ENCODE results near the gene TMC7.
"Not testable (repeated sequence)": the region's sequence is repeated elsewhere in the genome, so short reads cannot be mapped to it uniquely, and the experiment has no call there.

TMC7 gene

GRCh38 chr16:18979936-18980335, 3.8 kb upstream of the TMC7 start:
- no peak for DNase-seq (ENCODE audit: low read depth in 3 of 3)

DNA sequence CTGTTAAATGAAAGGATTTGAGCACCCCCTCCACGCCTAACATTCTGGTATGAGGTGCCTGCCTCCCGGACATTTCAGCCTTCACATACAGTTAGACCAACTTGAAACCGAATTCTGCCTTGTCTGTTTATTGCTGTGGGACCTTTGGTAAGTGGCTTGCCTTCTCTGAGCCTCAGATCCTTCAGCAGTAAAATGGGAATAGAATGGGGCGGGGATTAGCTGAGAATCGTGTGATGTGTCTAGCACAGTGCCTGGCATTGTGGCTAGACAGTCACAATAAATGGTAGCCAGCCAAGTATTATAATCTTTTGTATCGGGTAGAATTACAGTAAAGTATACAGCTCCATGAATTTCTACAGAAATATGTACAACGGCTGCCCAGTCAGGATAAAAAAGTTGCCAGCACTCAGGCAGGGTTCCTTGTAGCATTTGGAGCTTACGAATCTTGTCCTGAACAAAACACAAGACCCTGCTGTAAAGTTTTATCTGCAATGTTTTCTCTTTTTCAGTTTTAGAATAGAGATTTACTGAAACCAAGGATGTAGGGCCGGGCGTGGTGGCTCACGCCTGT, 786 bp downstream of the TMC7 start:
- no peak for DNase-seq (ENCODE audit: low read depth in 3 of 3)

DNA sequence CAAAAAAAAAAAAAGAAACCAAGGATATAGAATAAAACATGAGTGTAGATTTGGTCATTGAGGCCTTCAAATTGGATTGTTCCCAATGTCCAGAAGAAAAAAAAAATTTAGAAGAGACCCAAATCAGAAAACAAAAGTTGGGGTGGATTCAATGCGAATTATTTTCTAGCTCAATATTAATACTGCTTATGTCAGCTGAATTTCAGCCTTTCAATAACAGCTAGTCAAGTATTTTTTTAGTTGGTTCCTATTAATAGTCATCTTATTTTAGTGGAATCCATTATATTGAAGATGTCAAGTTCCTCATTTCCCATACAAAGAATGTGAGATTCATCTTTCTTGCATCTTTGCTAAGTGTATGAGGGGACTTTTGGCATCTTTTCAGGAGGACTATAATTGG, 1.5 kb downstream of the TMC7 start:
- DNase-seq (ENCODE audit: low read depth in 3 of 3) = not testable (repeated sequence)

DNA sequence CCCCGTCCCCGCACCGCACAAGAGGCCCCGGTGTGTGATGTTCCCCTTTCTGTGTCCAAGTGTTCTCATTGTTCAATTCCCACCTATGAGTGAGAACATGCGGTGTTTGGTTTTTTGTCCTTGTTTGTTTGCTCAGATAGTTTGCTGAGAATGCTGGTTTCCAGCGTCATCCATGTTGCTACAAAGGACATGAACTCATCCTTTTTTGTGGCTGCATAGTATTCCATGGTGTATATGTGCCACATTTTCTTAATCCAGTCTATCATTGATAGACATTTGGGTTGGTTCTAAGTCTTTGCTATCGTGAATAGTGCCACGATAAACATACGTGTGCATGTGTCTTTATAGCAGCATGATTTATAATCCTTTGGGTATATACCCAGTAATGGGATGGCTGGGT, 8.0 kb downstream of the TMC7 start:
- not testable (repeated sequence) for DNase-seq (ENCODE audit: low read depth in 3 of 3)

GRCh38 chr16:18993531-18993930, 9.8 kb downstream of the TMC7 start:
- DNase-seq (ENCODE audit: low read depth in 3 of 3) = not testable (repeated sequence)

DNA sequence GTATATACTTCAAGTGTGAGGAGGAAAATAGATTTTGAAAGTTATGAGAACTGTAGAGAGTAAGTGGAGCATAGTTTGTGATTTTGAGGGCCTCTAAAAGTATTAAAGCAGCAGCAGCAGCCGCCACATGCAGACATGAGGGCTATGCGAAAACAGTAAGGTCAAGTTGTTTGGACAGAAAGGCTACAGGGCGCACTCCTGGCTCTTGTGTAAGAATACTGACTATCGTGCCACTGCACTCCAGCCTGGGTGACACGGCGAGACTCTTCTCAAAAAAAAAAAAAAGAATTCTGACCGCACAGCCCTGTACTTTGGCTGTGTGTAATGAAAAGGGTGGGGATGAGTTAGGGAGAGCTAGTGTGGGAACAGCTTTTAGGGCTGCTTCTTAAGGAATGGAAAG, 10.4 kb downstream of the TMC7 start:
- not testable (repeated sequence) for DNase-seq (ENCODE audit: low read depth in 3 of 3)

GRCh38 chr16:18995406-18995805, 11.7 kb downstream of the TMC7 start:
- DNase-seq (ENCODE audit: low read depth in 3 of 3) = not testable (repeated sequence)

DNA sequence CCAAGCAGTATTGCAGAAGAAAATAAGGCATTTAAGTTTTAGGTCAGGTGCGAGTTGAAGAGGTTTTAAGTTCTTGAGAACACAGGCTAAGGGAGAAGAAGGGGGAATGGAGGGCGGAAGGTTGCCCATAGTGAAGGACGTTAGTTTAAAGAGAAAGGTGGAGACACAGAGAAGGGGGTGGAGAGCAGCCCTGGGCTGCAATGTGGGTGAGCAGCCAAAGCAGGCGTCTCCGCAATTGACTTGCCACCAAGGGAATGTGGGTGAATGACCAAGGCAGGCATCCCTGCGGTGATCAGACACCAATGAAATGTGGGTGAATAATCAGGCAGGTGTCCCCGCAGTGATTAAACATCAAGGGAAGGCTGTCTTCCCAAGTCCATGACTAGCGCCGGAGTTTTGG, 12.8 kb downstream of the TMC7 start:
- DNase-seq (ENCODE audit: low read depth in 3 of 3) = not testable (repeated sequence)

GRCh38 chr16:18997001-18997400, 13.3 kb downstream of the TMC7 start:
- DNase-seq (ENCODE audit: low read depth in 3 of 3) = not testable (repeated sequence)

DNA sequence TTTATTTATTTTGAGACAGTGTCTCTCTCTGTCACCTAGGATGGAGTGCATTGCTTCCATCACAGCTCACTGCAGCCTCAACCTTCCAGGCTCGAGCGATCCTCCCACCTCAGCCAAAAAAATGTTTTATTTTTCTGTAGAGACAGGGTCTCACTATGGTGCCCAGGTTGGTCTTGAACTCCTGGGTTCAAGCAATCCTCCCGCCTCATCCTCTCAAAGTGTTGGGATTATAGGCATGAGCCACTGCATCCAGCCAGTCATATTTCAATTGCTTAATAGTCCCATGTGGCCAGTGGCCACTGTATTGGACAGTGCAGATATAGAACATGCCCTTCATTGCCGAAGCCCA, 15.3 kb downstream of the TMC7 start:
- no peak for DNase-seq (ENCODE audit: low read depth in 3 of 3)

GRCh38 chr16:19001788-19002187, 18.1 kb downstream of the TMC7 start:
- no peak for DNase-seq (ENCODE audit: low read depth in 3 of 3)

- no peak for DNase-seq (ENCODE audit: low read depth in 3 of 3)
These were observed 20.2 kb downstream of the TMC7 start for GRCh38 chr16:19003935-19004334.

DNA sequence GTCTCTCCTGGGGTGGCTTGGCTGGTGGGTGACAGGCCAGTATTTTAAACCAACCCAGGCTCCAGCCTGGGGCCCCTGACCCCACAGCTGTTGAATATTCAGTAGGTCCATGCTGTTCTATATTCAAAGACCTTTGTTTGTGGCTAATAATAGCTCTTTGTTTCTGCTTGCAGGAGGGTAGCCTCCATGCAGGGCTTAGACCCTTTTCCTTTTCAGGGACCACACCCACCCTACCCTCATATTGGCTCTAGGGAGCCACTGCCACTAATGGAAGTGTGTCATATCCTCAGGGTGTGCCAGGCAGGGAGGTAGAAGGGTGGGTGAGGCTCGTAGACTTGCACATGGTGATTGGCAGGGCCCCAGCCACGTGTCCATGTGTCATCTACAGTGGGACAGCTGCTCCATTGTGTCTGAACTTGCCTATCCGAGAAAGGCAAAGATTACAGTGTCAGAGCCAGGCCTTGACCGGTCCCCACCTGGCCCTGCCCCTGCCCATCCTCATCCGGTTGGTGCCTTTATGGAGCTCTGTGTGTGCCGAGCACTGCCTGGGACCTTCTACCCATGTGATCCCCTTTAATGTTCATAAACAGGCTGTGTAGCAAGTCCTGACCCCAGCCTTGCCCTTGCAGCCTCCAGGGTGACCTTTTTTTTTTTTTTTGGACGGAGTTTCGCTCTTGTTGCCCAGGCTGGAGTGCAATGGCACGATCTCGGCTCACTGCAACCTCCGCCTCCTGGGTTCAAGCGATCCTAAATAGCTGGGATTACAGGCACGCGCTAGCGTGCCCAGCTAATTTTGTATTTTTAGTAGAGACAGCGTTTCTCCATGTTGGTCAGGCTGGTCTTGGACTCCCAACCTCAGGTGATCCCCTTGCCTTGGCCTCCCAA, 22.1 kb downstream of the TMC7 start:
- DNase-seq (ENCODE audit: low read depth in 3 of 3) = no peak

DNA sequence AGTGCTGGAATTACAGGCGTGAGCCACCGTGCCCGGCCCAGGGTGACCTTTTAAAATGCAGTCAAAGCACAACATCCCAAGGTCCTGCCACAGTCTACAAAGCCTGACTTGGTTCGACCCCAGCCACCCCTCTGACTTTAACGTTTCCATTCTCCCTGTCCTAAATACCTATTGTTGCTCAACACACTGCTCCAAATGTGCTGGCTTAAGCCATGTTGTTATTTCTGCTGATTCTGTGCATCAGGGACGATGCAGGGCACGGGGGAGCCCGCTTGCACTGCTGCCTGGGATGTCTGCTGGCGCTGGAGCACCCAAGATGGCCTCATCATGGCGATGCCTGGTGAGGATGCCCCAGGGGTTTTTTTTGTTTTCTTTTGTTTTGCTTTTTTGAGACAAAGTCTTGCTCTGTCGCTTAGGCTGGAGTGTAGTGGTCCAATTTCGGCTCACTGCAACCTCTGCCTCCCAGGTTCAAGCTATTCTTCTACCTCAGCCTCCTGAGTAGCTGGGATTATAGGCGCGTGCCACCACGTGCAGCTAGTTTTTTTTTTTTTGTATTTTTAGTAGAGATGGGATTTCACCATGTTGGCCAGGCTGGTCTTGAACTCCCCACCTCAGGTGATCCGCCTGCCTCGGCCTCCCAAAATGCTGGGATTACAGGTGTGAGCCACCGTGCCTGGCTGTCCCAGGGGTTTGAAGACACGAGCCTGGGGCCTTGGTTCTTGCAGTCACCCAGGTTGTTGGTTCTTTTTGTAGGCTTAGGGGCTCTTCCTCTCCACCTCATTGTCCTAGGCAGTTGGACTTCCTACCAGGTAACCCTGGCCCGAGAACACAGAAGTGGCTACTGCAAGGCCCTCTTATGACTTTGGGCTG, 22.9 kb downstream of the TMC7 start:
- DNase-seq (ENCODE audit: low read depth in 3 of 3) = no peak

DNA sequence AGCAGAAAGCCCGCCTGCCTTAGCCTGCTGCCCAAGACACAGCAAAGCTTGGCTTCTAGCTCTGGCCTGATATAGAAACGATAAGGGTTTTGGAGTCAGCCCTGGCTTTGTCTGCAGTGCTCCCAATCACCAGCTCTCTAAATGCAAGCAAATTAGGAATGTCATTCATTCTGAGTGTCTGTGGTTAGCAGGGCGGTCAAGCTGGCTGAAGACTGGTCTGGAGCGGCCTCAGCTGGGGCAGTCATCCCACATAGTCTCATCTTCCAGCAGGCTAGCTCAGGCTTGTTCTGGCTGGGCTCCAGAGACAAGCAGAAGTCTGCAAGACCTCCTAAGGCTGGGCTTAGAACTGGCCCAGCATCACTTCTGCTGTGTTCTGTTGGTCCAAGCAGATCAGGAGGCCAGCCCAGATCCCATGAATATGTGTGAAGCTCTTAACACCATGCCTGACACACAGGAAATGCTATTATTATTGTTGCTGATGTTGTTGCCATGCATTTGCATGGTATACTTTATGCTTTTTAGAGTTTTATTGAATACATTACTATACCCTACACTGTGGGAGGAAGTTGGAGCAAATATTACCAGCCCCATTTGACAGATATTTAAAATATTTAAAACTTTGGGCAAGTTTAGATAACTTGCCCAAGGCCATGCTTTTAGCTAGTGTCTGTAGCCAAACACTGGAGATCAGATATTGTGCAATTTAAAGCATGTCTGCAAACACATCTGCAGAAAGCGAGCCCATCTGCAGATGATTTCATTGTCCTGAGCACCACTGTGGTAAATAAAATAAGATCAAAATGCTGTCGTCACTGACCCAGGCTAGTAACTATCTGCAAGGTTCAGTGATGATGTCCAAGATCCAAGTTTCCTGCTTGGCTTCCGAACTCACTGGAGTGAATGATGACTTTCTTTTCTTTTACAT, 24.8 kb downstream of the TMC7 start:
- DNase-seq (ENCODE audit: low read depth in 3 of 3) = no peak

- DNase-seq (ENCODE audit: low read depth in 3 of 3) = no peak
These were observed 27.5 kb downstream of the TMC7 start for GRCh38 chr16:19011169-19011731.

GRCh38 chr16:19014461-19014860, 30.7 kb downstream of the TMC7 start:
- no peak for DNase-seq (ENCODE audit: low read depth in 3 of 3)

- no peak for DNase-seq (ENCODE audit: low read depth in 3 of 3)
These were observed 33.4 kb downstream of the TMC7 start for GRCh38 chr16:19017179-19017578.

DNA sequence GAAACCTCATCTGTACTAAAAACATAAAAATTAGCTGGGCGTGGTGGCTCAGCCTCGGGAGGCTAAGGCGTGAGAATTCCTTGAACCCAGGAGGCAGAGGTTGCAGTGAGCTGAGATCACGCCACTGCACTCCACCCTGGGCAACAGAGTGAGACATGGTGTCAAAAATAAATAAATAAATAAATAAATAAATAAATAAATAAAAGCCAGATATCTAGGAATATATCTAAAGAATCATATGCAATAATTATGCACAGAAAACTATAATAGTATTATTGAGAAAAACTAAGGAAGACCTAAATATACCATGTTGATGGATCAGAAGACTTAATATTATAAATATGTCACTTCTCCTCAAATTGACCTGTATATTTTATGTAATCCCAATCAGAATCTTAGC, 37.0 kb downstream of the TMC7 start:
- no peak for DNase-seq (ENCODE audit: low read depth in 3 of 3)

DNA sequence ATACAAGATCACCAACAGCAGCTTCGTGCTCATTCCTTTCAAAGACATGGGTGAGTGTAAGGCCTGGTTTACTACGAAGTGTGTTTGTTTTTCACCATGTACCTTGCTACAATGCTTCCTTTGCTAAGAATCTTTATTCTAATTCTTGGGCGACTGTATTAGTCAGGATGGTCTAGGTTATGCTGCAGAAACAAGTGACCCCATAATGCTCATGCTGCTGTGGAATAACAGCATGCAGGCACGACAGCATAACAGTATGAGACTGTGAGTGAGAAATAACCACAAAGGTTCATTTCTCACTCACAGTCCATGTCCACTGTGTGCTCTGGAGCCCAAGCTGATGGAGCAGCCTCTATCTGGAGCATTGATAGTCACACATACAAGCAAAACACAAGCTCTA, 38.0 kb downstream of the TMC7 start:
- DNase-seq (ENCODE audit: low read depth in 3 of 3) = no peak

DNA sequence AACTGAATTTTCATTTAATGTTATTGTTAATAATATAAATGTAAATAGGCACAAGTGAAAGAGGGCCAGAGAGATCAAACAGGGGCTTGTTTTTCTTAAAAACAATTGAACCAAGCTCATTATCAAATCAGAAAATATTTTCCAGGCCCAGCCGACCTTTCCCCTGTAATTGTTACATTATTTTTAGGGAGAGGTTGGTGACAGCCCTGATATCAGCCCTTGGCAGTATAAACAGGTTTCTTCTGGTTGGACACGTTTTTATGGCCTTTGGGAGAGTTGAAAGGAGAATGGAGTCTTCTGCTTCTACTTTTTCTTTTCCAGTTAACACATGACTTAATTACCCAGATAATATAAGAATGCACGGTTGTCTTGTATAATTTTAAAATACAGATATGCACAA, 43.7 kb downstream of the TMC7 start:
- no peak for DNase-seq (ENCODE audit: low read depth in 3 of 3)

All from stimulated activated CD4-positive, alpha-beta T cell treated with anti-CD3 and anti-CD28 coated beads, TNF-alpha, amount 100 ng/mL, for 48 hours (primary cell).